ENCODE measurements around the gene CORO6. TPM values are rescaled to one million over a fixed set of nuclear protein-coding genes. Genes with fewer than 3 reads are reported as not detected.

Gene CORO6
- total and polyA plus RNA-seq, 4 donors, result 0.23 to 3.0 (median 0.59) TPM

GRCh38 chr17:29653995-29654714 lies 31.4 kb upstream of the CORO6 start:
- Histone ChIP-seq H3K4me3 (ENCODE audit: low read depth in 1 of 3, low read length in 3 of 3) (no peak overlapping the region), H3K36me3 (ENCODE audit: control insufficient read depth in 4 of 4, insufficient read depth in 3 of 4, low read depth in 1 of 4, low read length in 3 of 4) (peaks cover 0 to 3% (median 0%) of the 10 kb centered on the region in 4 donors), H3K4me1 (ENCODE audit: control insufficient read depth in 4 of 4, insufficient read depth in 4 of 4, low read length in 3 of 4) (no peaks in the 10 kb centered on the region), H3K27me3 (ENCODE audit: control insufficient read depth in 4 of 4, insufficient read depth in 4 of 4, low read length in 3 of 4) (no peaks in the 10 kb centered on the region), H3K27ac (ENCODE audit: low read depth in 1 of 2, low read length in 2 of 2) (no peak overlapping the region), H3K9me3 (ENCODE audit: control insufficient read depth in 4 of 4, low read length in 3 of 4) (no peaks in the 10 kb centered on the region), H3K9ac (ENCODE audit: low read depth in 1 of 2, low read length in 2 of 2) (no peak overlapping the region)
- TF ChIP-seq SP1 (IDR thresholded peaks at IDR 0.05), result no peak
- TF ChIP-seq FOXA2 (IDR thresholded peaks at IDR 0.05), result no peak
- no peak for TF ChIP-seq CTCF (IDR thresholded peaks at IDR 0.05; ENCODE audit: low read depth, low read length, missing input control)
- no peak for TF ChIP-seq HNF4G (IDR thresholded peaks at IDR 0.05)
- no peak for TF ChIP-seq RXRA (IDR thresholded peaks at IDR 0.05)
- TF ChIP-seq FOXA1 (IDR thresholded peaks at IDR 0.05), result no peak
- no peak for TF ChIP-seq TAF1 (conservative IDR thresholded peaks at IDR 0.05)
- no peak for TF ChIP-seq YY1 (IDR thresholded peaks at IDR 0.05)
- TF ChIP-seq EGR1 (IDR thresholded peaks at IDR 0.05; ENCODE audit: low read depth in 2 of 2), result no peak
- no peak for TF ChIP-seq HNF4A (conservative IDR thresholded peaks at IDR 0.05)
- TF ChIP-seq ATF3 (IDR thresholded peaks at IDR 0.05), result no peak
- no peak for TF ChIP-seq ZBTB33 (IDR thresholded peaks at IDR 0.05)
- DNase-seq (ENCODE audit: low spot score), result no peak
- WGBS, result 66% methylated on average over 1 of the region's 1 CpG

GRCh38 chr17:29652976-29653375 lies 30.3 kb upstream of the CORO6 start:
- peaks cover 0 to 3% (median 2%) of the 10 kb centered on the region in 4 donors for H3K36me3 ChIP-seq (ENCODE audit: control insufficient read depth in 4 of 4, insufficient read depth in 3 of 4, low read depth in 1 of 4, low read length in 3 of 4)
- H3K27me3 ChIP-seq (ENCODE audit: control insufficient read depth in 4 of 4, insufficient read depth in 4 of 4, low read length in 3 of 4), result no peaks in the 10 kb centered on the region
- TF ChIP-seq EGR1 (IDR thresholded peaks at IDR 0.05; ENCODE audit: low read depth in 2 of 2) (no peak), ATF3 (IDR thresholded peaks at IDR 0.05) (no peak), MAX (IDR thresholded peaks at IDR 0.05) (no peak), ZBTB33 (IDR thresholded peaks at IDR 0.05) (no peak), REST (IDR thresholded peaks at IDR 0.05) (no peak), RAD21 (IDR thresholded peaks at IDR 0.05) (no peak), NR2F2 (IDR thresholded peaks at IDR 0.05) (no peak), YY1 (IDR thresholded peaks at IDR 0.05) (no peak), CTCF (IDR thresholded peaks at IDR 0.05; ENCODE audit: low read depth, low read length, missing input control) (no peak)
- DNase-seq (ENCODE audit: low spot score), result no peak
- no peak overlapping the region for H3K4me3 ChIP-seq (ENCODE audit: low read depth in 1 of 3, low read length in 3 of 3)
- no peaks in the 10 kb centered on the region for H3K4me1 ChIP-seq (ENCODE audit: control insufficient read depth in 4 of 4, insufficient read depth in 4 of 4, low read length in 3 of 4)
- no peak overlapping the region for H3K9ac ChIP-seq (ENCODE audit: low read depth in 1 of 2, low read length in 2 of 2)
- H3K9me3 ChIP-seq (ENCODE audit: control insufficient read depth in 4 of 4, low read length in 3 of 4), result no peaks in the 10 kb centered on the region
- no peak overlapping the region for H3K27ac ChIP-seq (ENCODE audit: low read depth in 1 of 2, low read length in 2 of 2)
